Activated CD8-positive, alpha-beta memory T cell treated with anti-CD3 and anti-CD28 coated beads for 36 hours (primary cell): ENCODE results near the gene PTPRT. TPM values are rescaled to one million over a fixed set of nuclear protein-coding genes. Genes with fewer than 3 reads are reported as not detected.

ENCODE experiments used
- CTCF ChIA-PET: fragments of 350-600 bp; sonication (Branson Sonifier 250); formaldehyde crosslinking; loops from one replicate; lab custom pipeline; 2021; ENCODE audit warnings: antibody characterized with exemption; lab: Charles Lee
- POLR2A ChIA-PET: fragments of 350-600 bp; sonication (Branson Sonifier 250); formaldehyde crosslinking; loops from one replicate; lab custom pipeline; 2021; ENCODE audit warnings: antibody characterized with exemption; lab: Charles Lee
- total RNA-seq, 2 experiments: library from RNA; stranded (reverse); gene quantifications; one replicate each; pipeline ENCODE4 v1.2.3, GENCODE V29; 2021

PTPRT gene
- total RNA-seq, 2 experiments from 2014 or later = not detected

DNA sequence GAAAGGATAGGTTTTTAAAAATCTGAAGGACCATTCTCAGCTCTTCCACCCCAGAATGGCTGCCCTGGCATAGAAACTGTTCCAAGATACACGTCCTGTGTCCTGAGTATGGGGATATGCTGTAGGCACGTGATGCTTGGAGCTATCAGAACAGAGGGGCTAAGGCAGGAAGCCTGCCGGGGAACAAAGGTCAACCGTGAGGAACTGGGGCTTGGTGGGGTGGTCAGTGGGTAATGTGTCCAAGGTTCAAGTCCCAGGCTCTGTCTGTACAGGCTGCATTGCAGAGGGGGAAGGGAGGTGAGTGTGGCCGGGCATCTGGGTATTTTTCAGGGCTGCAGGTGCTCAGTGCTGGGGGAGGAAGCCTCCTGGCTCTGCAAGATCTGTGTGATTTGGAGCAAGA is 1092.0 kb downstream of the PTPRT start:
- CTCF ChIA-PET = no interaction called here
- POLR2A ChIA-PET = no interaction called here

DNA sequence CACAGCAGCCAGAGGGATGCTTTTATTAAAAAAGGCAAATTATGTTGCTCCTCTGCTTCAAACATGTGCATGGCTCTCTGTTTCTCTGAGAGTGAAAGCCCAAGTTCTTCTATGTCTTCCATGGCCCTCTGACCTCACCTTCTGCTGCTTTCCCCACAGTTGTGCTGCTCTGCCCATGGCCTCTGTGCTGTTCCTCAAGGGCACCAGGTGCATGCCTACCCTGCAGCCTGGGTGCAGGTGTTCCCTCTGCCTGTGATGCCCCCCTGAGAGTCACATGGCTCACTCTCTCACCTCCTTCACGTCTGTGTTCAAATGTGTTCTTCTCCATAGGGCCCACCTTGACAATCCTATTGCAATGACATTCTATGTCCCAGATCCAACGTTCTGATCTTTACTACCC is 1094.5 kb downstream of the PTPRT start:
- CTCF ChIA-PET = no interaction called here
- POLR2A ChIA-PET = no interaction called here

DNA sequence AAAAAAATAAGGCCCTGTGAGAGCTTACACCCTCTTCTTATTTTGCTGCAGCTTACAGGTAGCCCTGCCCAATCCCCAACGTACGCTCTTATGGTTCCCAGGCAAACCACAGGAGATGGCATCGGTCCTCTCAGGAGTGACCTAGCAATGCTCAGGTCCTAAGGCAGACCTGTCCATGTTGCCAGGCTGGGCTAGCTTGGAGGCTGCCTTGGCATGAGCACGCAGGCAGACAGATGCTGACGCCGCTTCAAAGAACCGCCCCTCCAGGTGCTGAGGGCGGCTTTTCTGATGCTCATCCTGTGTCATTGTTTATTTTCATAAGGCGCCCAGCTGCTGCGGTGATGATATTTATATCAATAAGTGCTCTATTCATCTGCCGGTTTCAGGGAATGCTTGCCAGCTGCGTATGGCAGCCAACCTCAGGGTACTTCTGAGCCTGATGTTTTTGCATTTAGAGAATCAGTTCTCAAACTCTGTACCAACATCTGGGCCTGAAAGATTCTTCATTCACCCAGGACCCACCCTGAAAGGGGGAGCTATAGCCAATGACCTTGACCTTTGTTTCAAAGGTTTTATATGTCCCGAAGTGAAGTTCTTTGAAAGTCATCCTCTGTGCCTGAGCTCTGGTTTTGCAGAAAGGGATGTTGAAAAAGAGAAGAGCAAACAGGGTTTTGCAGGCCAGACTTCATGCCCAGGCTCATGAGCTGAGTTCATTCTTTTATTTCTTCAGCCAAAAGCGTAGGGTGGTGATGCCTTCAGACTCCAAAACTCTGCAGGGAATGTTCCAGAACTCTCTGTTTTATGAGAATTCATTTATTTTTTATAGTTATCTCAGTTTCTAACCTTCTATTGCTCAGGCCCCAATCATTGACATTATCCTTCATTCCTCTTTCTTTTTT is 1095.9 kb downstream of the PTPRT start:
- POLR2A ChIA-PET = no interaction called here
- CTCF ChIA-PET = no interaction called here

DNA sequence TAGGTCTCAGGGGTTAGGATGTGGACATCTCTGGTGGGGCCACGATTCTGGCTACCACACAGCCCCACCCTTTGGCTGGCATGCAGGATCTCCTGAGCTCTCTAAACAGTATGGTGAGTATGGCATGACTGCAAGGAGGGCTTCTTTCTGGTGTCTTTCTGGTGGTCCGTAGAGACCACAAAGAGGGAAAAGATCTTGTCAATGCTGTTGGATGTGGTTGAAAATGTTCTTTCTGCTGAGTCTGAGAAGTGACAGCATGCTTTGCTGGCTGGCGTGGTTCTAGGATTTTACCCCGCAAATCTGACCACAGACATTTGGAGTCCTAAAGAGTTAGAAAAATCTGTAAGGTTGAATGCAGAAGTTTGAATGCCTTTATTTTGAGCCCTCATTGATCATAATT is 1096.7 kb downstream of the PTPRT start:
- POLR2A ChIA-PET = no interaction called here
- CTCF ChIA-PET = no interaction called here

DNA sequence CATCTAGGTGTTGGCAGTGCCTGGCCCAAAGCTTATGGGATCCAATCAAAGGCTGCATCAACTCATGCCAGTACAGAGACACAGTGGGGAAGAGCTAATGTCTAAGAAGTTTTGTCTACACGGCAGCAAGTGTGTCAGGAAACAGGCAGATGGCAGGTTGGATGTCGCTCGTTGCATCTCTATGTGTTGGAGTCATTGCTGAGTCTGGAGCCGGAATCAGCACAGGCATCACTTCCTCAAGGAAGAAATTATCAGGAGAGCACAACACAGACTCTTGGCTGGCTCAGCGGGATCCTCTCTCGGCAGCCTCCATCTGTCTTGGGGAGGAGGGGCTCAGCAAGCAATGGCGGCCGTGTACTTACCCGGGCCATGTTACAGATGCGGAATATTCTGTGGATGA is 1104.3 kb downstream of the PTPRT start:
- ChIA-PET CTCF (no interaction called here), POLR2A (no interaction called here)

DNA sequence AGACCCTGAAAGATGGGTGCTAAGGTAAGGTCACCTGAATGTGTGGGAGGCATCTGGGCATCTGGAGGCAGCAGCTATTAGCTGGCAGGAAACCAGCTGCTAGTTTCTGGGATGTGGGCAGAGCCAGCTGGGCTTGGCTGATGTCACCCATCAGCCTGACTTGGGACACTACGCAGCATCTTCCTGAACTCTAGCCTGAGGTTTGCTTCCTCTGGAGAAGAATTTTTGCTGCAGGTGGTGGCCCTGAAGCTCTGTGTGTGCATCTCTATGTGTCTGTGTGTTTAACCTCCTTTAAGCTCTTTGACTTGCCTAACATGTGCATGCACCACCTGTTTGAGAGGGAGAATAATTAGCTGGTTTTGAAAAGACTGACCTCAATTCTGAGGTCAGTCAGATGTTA is 1106.4 kb downstream of the PTPRT start:
- POLR2A ChIA-PET = no interaction called here
- CTCF ChIA-PET = no interaction called here

DNA sequence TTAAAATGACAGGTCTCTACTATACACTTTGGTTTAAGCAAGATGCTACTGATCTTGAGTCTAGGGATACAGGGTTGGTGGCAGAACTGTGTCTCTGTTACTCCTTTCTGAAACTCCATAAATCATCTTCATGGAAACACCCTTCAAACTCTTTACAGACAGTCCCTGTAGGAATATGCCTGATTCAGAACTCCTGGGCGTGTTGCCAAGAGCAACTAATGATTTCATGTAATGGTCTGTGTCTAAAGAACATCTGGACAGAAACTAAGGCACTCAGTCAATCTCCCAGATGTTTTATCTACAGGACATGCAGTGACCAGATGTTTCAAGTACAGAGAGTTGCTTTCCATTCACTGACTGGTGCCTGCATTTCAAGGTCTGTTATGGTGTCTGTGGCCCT is 1107.1 kb downstream of the PTPRT start:
- CTCF ChIA-PET = no interaction called here

DNA sequence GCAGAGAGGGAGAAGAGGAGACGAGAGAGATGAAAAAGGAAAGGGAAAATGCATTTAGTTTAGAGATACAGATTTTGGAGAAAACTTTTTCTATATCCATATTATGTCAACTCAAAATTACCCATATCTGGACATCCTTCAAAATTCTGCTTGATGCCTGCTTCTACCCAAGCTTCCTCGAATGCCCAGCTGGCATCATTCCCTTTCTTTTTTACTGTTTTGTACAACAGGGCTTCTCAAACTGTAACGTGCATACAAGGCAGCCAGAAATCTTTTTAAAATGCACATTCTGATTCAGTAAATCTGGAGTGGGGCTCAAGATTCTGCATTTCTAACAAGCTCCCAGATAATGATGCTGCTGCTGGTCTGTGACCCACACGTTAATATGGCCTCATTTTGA is 1108.8 kb downstream of the PTPRT start:
- CTCF ChIA-PET = no interaction called here
- POLR2A ChIA-PET = no interaction called here

More for the DNA sequence above, 1107.1 kb downstream of the PTPRT start:
- POLR2A ChIA-PET = no interaction called here

DNA sequence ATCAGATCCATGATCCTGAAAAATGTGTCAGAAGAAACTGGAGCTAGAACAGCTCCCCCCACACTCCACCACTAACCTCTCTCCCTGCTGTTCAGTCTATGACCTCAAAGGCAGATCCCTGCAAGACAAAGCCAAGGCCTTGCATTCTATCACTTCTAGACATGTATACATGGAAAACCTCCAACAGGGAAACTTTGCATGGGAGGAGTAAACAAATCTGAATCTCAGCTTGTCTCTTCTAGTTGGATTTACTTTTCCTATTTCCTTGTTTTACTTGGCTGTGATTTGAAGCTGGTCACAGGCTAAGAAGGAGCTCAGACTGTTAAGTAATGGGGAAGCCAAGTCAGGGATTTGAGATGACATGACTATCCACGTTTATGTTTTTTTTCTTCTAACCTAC is 1114.8 kb downstream of the PTPRT start:
- ChIA-PET POLR2A (no interaction called here), CTCF (no interaction called here)

DNA sequence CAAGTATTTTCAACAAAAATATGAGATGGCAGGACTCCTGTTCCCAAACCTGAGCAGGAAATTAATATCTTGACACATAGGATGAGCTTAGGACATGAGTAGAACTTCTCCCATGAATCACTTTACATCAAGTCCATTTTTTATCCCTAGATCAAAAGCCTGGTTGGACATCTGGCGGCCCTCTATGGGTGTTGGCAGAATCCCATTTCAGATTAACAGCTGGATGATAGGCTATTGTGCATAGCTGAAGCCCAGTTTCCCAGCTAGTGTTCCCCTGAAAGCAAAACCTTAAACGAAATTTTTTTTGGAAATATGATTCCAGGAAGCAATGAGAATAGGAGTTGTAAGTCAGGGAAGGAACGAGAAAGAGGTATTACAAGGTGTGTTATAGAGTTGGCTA is 1122.1 kb downstream of the PTPRT start:
- CTCF ChIA-PET = no interaction called here

DNA sequence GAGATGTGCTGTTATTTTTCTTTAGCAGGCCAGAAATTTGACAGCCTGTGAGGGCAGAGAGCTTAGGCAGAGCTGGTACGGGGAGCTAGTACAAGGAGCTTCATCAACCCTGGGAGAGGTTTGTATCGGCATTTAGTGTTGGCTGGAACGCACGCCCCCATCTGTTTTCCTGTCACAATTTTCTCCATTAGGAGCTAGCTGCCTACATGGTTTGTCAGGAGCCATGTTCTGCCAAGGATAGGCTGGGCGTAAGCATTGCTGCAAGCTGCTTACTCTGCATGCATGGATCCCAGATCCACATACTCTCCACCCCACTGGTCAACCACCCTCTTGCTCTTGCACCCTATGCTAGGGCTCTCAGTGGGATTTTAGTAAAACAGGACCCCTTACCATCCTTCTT is 1122.5 kb downstream of the PTPRT start:
- ChIA-PET POLR2A (no interaction called here), CTCF (no interaction called here)

More for the DNA sequence above, 1122.1 kb downstream of the PTPRT start:
- POLR2A ChIA-PET = no interaction called here

DNA sequence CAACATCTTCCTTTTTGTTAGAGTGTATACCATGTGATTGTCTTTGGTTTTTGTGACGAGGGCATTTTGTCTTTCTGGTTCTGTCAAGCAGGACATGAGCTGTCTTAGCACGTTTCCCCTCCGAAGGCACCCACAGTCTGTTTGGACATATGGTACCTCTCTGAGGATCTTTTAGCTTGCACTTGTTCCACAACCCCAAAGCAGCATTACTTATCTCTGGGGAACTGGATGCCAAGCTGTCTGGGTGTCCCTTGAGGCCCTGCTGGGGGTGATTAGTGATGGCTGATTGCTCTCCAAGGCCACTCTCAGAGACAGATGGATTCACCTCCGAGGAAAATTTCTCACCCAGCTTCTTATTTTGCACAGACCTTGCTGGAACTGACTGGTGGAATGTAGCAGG is 1126.6 kb downstream of the PTPRT start:
- ChIA-PET CTCF (no interaction called here), POLR2A (no interaction called here)

DNA sequence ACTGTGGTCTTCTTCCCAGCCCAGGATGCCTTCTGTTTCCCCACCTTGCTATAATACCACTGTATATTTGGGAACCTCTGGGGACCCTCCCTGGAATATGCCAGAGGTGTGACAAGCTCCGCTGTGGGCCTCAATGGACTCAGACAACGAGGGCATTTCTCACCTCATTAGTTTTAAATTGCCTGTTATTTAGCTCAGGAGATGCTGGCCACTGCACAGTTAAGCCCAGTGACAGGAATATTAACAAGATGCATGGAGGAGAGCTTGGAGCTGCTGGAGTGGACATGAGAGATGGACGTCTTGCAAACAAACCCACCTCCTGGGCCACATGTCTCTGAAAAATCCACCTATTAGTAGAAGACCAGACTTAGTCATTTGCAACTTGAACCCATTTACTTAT is 1136.4 kb downstream of the PTPRT start:
- CTCF ChIA-PET = no interaction called here
- POLR2A ChIA-PET = no interaction called here

DNA sequence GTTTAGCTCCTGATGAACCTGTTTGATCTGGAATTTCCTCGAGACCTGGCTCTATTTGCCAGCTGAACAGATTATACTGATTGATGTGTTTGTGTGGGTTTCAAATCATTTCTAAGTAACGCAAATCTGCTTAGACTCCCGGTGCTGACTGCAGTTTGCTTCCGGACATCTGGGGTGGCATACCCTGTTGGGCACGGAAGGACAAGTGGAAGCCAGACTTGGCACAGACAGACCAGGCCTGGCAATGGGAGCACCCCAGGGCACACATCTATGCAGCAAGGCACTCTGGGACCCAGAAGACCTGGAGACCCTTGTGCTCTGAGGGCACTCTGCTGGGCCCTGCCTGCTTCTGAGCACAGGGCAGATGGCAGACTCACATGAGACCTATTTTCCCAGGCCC is 1137.8 kb downstream of the PTPRT start:
- CTCF ChIA-PET = no interaction called here

DNA sequence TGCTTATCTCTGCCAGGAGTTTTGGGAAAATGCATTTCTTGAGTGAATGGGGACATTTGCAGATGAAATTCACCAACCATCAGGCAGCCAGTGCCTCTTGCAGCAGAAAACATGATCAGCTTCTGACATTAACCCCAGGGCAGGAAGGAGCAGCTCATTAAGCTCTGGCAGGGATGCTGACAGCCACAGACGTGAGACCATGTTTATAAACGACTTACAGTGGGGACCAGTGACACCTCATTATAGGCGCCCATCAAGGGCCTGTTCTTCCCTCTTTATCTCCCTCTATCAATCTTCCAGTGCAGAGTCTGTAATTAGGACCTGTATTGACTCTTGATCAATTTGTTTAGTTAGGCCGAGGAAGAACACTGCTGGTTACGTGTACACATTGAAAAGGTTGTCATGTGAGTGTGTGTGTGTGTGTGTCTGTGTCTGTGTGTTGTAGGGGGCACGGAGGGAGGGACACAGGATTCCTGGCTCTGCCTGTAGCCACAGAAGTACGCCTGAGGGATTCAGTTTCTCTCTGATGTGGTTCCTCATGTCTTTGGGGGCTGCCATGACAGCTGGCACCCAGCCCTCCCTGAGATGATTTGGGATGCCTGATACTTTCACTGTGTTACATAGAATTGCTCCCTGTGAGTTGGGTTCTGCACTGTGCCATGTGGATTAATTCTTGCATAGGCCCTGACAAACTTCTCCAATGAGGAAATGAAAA is 1143.2 kb downstream of the PTPRT start:
- ChIA-PET POLR2A (no interaction called here), CTCF (no interaction called here)

More for the DNA sequence above, 1137.8 kb downstream of the PTPRT start:
- POLR2A ChIA-PET = no interaction called here

DNA sequence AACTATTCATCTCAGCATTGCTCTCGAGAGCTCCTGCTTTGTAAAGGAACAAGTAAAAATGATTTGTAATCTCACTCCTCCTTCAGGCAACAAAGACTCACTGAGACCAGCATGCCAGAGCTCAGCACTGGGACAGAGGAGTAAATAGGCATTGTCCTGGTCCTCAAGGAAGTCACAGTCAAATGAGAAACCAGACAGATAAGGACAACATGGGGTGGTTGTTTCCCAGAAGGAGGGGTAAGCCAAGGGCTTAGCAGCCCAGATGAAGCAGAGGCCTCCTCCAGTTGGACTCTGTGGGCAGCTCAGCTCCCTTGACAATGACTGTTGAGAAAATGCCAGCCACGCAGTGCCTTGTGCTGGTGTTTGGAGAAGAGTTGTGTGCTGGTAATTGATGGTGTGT is 1145.8 kb downstream of the PTPRT start:
- CTCF ChIA-PET = no interaction called here
- POLR2A ChIA-PET = no interaction called here

DNA sequence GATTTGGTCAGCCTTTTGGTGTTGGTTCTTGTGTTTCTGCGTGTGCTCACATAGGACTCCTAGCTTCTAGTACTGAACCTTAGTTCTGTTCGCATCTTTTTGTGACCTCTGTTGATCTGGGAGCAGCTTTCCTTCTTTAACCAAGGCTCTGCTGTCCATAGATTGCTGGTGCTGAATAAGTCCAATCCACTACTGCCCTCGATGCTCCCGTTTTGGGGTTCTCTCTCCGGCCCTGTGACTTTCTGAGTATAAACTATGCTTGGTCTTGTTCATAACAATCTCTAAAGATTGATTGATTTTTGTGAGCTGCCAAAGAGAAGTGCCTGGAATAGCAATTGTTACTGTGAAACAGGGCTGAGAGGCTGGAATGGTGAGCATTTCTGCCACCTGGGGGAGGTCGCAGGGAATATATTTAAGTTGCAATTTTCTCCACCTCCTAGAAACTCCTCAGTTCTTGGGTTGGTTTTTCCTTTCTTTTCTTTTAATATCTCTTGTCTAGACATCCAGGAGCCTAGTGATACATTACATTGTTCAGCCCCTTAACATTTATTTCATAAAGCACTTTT is 1148.6 kb downstream of the PTPRT start:
- ChIA-PET POLR2A (no interaction called here), CTCF (no interaction called here)

DNA sequence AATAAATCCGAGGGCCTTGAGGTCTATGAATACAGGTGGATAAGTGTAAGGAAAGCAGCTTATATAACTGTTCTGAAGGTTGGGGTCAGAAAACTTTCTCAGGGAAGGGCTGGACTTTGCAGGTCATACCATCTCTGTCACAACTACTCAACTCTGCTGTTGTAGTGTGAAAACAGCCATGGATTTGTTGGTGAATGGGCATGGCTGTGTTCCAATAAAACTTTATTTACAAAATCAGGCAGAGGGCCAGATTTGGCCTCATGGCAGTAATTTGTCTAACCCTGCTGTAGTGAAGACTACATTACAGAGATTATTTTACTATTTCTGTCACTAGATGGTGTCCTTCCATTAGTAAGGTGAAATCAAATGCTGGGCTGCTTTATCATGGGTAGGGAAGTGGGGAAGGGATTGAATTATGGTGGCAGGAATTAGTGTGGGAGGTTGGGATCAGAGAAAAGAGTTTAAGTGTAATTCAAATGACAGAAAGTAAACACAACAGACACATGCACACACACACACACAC is 1161.9 kb downstream of the PTPRT start:
- ChIA-PET POLR2A (no interaction called here), CTCF (no interaction called here)

DNA sequence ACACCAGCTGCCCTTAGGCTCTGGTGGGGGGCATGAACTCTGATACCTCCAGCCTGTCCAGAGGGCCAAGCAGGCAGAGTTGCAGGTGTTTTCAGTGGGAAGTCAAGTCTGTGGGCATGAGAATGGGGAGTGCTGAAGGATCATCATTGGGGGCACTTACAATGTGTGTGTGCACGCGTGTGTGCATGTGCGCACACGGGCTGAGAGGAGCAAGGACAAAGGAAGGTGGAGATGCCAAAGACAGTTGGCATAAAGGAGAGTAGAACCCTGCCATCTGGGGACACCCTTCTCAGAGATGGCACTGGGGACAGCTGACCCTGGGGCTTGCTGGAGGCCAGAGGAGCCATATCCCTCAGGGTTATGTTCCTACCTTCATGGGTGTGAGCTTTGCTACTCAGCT is 1163.1 kb downstream of the PTPRT start:
- ChIA-PET POLR2A (no interaction called here), CTCF (no interaction called here)

DNA sequence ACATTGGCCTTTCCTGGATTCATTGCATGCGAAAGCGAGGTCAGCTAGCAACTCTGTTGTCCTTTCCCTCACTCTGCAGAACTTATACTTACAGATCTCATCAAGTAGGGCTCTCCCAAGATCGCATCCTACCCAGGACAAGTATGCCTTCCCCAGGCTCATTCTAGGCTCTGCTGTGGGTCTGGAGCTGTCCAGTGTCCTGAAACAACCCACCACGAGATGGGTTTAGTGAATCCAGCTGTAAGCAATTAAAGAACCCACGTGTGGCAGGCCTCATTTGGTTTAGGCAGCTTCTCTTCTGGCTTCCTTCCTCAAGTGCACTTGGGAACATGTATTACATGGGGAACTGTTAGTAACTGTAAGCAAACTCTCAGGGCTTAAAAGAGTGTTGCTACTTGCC is 1165.1 kb downstream of the PTPRT start:
- CTCF ChIA-PET = no interaction called here

More for the DNA sequence above, 1165.1 kb downstream of the PTPRT start:
- POLR2A ChIA-PET = no interaction called here
